HepG2 (cell line): ENCODE data around the gene SLC16A3. TPM values are rescaled to one million over a fixed set of nuclear protein-coding genes. Genes with fewer than 3 reads are reported as not detected.
A peak's percentile ranks its signal among the peaks of the same experiment; 100 is the strongest.

Experiments
- ADNP ChIP-seq: sonication (generic); formaldehyde crosslinking; IDR thresholded peaks from 2 replicates; pipeline ENCODE4 v1.4.0; 2020; ENCODE audit warnings: missing genetic modification reagents
- EED ChIP-seq: sonication (generic); formaldehyde crosslinking; IDR thresholded peaks from 2 replicates; pipeline ENCODE4 v1.5.0; 2020; ENCODE audit warnings: mild to moderate bottlenecking, missing genetic modification reagents
- HNF4A ChIP-seq: sonication (generic); formaldehyde crosslinking; IDR thresholded peaks from 2 replicates; pipeline ENCODE4 v1.4.0; 2020; ENCODE audit warnings: missing genetic modification reagents
- HOXA3 ChIP-seq: sonication (generic); formaldehyde crosslinking; IDR thresholded peaks from 2 replicates; pipeline ENCODE4 v1.5.0; 2020; ENCODE audit warnings: missing genetic modification reagents
- KLF13 ChIP-seq: sonication (generic); formaldehyde crosslinking; IDR thresholded peaks from 2 replicates; pipeline ENCODE4 v1.4.0; 2020; ENCODE audit warnings: mild to moderate bottlenecking, missing genetic modification reagents
- KLF15 ChIP-seq: sonication (generic); formaldehyde crosslinking; IDR thresholded peaks from 2 replicates; pipeline ENCODE4 v1.8.1; 2023; ENCODE audit warnings: borderline replicate concordance, mild to moderate bottlenecking, inconsistent platforms, missing genetic modification reagents, mixed read lengths
- MIER2 ChIP-seq: IDR thresholded peaks from 2 replicates; pipeline ENCODE4 v1.6.1; 2016; ENCODE audit warnings: missing biosample characterization, missing genetic modification reagents
- NCOA5 ChIP-seq: sonication (generic); formaldehyde crosslinking; IDR thresholded peaks from 2 replicates; pipeline ENCODE4 v1.4.0; 2020; ENCODE audit warnings: missing genetic modification reagents
- NFKBIZ ChIP-seq: IDR thresholded peaks from 2 replicates; pipeline ENCODE4 v1.6.1; 2018; ENCODE audit warnings: missing genetic modification reagents, missing compliant biosample characterization
- POLR2AphosphoS2 ChIP-seq: IDR thresholded peaks from 2 replicates; pipeline ENCODE4 v1.6.1; 2011; ENCODE audit warnings: low read depth, low read length, improper control_type of control experiment
- SIN3A ChIP-seq: IDR thresholded peaks from 2 replicates; pipeline ENCODE4 v1.6.1; 2011; ENCODE audit warnings: low read depth, mild to moderate bottlenecking, control low read depth, low read length, borderline replicate concordance
- TARDBP ChIP-seq: sonication (generic); formaldehyde crosslinking; IDR thresholded peaks from 2 replicates; pipeline ENCODE4 v1.8.0; 2022; ENCODE audit warnings: mild to moderate bottlenecking, missing genetic modification reagents
- YY1 ChIP-seq: IDR thresholded peaks from 2 replicates; pipeline ENCODE4 v1.6.1; 2011; ENCODE audit warnings: low read length, low read depth, moderate library complexity, mild to moderate bottlenecking; ENCODE audit not compliant: insufficient read depth, insufficient replicate concordance
- ZNF326 ChIP-seq: sonication (generic); formaldehyde crosslinking; IDR thresholded peaks from 2 replicates; pipeline ENCODE4 v1.4.0; 2020; ENCODE audit warnings: missing genetic modification reagents, borderline replicate concordance
- ZNF543 ChIP-seq: sonication (generic); formaldehyde crosslinking; IDR thresholded peaks from 2 replicates; pipeline ENCODE4 v1.4.0; 2020; ENCODE audit warnings: mild to moderate bottlenecking, missing genetic modification reagents
- ZNF780A ChIP-seq: sonication (generic); formaldehyde crosslinking; IDR thresholded peaks from 2 replicates; pipeline ENCODE4 v1.8.0; 2022; ENCODE audit warnings: mild to moderate bottlenecking, missing genetic modification reagents, moderate library complexity
- ZNF816 ChIP-seq: sonication (generic); formaldehyde crosslinking; IDR thresholded peaks from 2 replicates; pipeline ENCODE4 v1.8.0; 2022; ENCODE audit warnings: missing genetic modification reagents, mild to moderate bottlenecking, borderline replicate concordance
- polyA plus RNA-seq, 8 experiments: library from polyadenylated mRNA; depleted of rRNA in 3 of 8; stranded (reverse) in 7 of 8; unstranded in 1 of 8; fragments of >200 nt; fragmentation: Illumina TruSeq in 4 of 8; extraction: Trizol in 4 of 8; gene quantifications; 2 replicates each; pipeline versions ENCODE4 v1.2.1 to v1.2.3, GENCODE V29; 2011 to 2016; ENCODE audit warnings: low read depth in 4 of 8, missing spikeins in 1 of 8, mixed read lengths in 1 of 8; ENCODE audit not compliant: insufficient read depth in 1 of 8
- total RNA-seq, 5 experiments: library from RNA; depleted of rRNA; stranded (reverse); fragments of >200 nt; fragmentation: Illumina TruSeq; extraction: Trizol; gene quantifications; 2 replicates each; pipeline ENCODE4 v1.2.3, GENCODE V29; 2016; ENCODE audit warnings: low read depth in 1 of 5
- TF ChIP-seq, protein P1 (sequence below): sonication (generic); formaldehyde crosslinking; IDR thresholded peaks from 2 replicates; pipeline ENCODE4 v1.8.1; 2022; ENCODE audit warnings: mild to moderate bottlenecking, missing genetic modification reagents
- TF ChIP-seq, protein P2 (sequence below): sonication (generic); formaldehyde crosslinking; IDR thresholded peaks from 2 replicates; pipeline ENCODE4 v1.9.0; 2021; ENCODE audit warnings: missing genetic modification reagents, borderline replicate concordance
- TF ChIP-seq, protein P3 (sequence below): sonication (generic); formaldehyde crosslinking; IDR thresholded peaks from 2 replicates; pipeline ENCODE4 v1.4.0; 2020; ENCODE audit warnings: missing genetic modification reagents, mild to moderate bottlenecking, borderline replicate concordance

SLC16A3 gene
- total and polyA plus RNA-seq, 2 of the 13 experiments (the other 11 are each of a cell fraction or from before 2014, with no cell fraction given), result 242 to 349 TPM

DNA sequence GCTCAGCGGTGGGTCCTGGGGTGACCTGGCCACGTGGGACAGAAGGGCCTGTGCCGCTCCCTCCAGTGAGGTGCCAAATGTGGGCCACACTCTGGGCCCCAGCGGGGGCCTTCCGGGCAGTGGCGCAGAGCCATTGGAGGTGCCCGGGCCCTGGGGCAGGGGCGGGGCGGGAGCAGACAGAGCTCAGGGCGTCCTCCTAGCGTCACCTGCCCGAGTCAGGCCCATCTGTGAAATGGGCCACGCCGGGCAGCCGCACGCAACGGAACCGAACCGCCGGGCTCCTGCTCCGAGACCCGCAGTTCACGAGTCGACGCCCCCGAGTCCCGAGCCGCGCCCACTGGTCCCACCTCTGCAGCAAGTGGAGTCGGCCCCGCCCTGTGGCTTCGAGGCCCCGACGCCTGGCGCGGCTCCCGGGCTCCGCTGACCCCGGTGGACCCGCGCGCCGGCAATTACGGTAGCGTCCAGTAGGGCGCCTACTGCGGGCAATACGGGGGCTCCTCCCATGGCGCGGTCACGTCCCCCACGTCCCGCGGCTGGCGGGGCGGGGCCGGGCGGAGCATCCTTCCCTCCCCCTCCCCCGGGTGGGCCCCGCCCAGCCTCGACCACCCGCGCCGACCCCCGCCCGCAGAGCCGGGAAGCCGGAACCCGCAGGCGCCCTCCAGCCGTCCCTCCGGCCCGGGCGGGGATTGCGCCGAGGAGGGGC, 1.9 kb downstream of the SLC16A3 start (continued):
- TF ChIP-seq, protein P1, sequence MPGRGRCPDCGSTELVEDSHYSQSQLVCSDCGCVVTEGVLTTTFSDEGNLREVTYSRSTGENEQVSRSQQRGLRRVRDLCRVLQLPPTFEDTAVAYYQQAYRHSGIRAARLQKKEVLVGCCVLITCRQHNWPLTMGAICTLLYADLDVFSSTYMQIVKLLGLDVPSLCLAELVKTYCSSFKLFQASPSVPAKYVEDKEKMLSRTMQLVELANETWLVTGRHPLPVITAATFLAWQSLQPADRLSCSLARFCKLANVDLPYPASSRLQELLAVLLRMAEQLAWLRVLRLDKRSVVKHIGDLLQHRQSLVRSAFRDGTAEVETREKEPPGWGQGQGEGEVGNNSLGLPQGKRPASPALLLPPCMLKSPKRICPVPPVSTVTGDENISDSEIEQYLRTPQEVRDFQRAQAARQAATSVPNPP (CRISPR knock-in tag), result peak; percentile 83; the same call in 1 of the 2 replicates
- TF ChIP-seq, protein P2, sequence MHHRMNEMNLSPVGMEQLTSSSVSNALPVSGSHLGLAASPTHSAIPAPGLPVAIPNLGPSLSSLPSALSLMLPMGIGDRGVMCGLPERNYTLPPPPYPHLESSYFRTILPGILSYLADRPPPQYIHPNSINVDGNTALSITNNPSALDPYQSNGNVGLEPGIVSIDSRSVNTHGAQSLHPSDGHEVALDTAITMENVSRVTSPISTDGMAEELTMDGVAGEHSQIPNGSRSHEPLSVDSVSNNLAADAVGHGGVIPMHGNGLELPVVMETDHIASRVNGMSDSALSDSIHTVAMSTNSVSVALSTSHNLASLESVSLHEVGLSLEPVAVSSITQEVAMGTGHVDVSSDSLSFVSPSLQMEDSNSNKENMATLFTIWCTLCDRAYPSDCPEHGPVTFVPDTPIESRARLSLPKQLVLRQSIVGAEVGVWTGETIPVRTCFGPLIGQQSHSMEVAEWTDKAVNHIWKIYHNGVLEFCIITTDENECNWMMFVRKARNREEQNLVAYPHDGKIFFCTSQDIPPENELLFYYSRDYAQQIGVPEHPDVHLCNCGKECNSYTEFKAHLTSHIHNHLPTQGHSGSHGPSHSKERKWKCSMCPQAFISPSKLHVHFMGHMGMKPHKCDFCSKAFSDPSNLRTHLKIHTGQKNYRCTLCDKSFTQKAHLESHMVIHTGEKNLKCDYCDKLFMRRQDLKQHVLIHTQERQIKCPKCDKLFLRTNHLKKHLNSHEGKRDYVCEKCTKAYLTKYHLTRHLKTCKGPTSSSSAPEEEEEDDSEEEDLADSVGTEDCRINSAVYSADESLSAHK (CRISPR knock-in tag), result no peak; the same call in 1 of the 2 replicates
- TF ChIP-seq ZNF326 (CRISPR knock-in tag) (peak; percentile 63), MIER2 (no peak; the same call in 1 of the 2 replicates), ZNF780A (CRISPR knock-in tag) (peak; percentile 90; the same call in 1 of the 2 replicates), EED (CRISPR knock-in tag) (peak; percentile 85), POLR2AphosphoS2 (peak; percentile 28; the same call in 1 of the 2 replicates), HNF4A (CRISPR knock-in tag) (peak; percentile 87), HOXA3 (CRISPR knock-in tag) (peak; percentile 96), ADNP (CRISPR knock-in tag) (peak; percentile 80), KLF13 (CRISPR knock-in tag) (peak; percentile 33; the same call in 1 of the 2 replicates), KLF15 (CRISPR knock-in tag) (peak; percentile 95), ZNF816 (peak; percentile 96), YY1 (peak; percentile 89), NCOA5 (CRISPR knock-in tag) (peak; percentile 89; the same call in 1 of the 2 replicates), SIN3A (peak; percentile 35; the same call in 1 of the 2 replicates), NFKBIZ (CRISPR knock-in tag) (no peak), TARDBP (CRISPR knock-in tag) (peak; percentile 91), ZNF543 (CRISPR knock-in tag) (peak; percentile 88)
- TF ChIP-seq, protein P3, sequence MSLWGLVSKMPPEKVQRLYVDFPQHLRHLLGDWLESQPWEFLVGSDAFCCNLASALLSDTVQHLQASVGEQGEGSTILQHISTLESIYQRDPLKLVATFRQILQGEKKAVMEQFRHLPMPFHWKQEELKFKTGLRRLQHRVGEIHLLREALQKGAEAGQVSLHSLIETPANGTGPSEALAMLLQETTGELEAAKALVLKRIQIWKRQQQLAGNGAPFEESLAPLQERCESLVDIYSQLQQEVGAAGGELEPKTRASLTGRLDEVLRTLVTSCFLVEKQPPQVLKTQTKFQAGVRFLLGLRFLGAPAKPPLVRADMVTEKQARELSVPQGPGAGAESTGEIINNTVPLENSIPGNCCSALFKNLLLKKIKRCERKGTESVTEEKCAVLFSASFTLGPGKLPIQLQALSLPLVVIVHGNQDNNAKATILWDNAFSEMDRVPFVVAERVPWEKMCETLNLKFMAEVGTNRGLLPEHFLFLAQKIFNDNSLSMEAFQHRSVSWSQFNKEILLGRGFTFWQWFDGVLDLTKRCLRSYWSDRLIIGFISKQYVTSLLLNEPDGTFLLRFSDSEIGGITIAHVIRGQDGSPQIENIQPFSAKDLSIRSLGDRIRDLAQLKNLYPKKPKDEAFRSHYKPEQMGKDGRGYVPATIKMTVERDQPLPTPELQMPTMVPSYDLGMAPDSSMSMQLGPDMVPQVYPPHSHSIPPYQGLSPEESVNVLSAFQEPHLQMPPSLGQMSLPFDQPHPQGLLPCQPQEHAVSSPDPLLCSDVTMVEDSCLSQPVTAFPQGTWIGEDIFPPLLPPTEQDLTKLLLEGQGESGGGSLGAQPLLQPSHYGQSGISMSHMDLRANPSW (CRISPR knock-in tag), result no peak
